ENCODE results near the gene GSTO1. TPM values are rescaled to one million over a fixed set of nuclear protein-coding genes. Genes with fewer than 3 reads are reported as not detected.

Gene GSTO1
- total RNA-seq, 1 donor from 2014 or later: 131 TPM

- TF ChIP-seq CTCF (IDR thresholded peaks at IDR 0.05; ENCODE audit: insufficient read depth, low read depth, low read length) (no peak), EZH2 (IDR thresholded peaks at IDR 0.05; ENCODE audit: insufficient read depth, low read length) (no peak)
- peaks cover 22% of the 10 kb centered on the region for H3K4me1 Mint-ChIP-seq (ENCODE audit: low read depth, unreplicated experiment)
- FAIRE-seq (no peak), DNase-seq (ENCODE audit: low read depth) (no peak)
- peaks cover 11% of the 10 kb centered on the region for H3K79me2 ChIP-seq (ENCODE audit: insufficient read depth, low read length)
- peaks cover 10% of the 10 kb centered on the region for H3K36me3 ChIP-seq (ENCODE audit: insufficient read depth, low read length)
- no peak overlapping the region for H3K4me3 ChIP-seq (ENCODE audit: insufficient read depth, low read depth, low read length)
- no peak overlapping the region for H3K27ac ChIP-seq (ENCODE audit: low read depth, low read length)
- peaks cover 13% of the 10 kb centered on the region for H3K9me3 Mint-ChIP-seq (ENCODE audit: unreplicated experiment)
- no peak overlapping the region for H3K27ac Mint-ChIP-seq (ENCODE audit: unreplicated experiment)
- no peaks in the 10 kb centered on the region for H3K27me3 ChIP-seq (ENCODE audit: insufficient read depth, low read length)
- H3K27me3 Mint-ChIP-seq (ENCODE audit: low read depth, unreplicated experiment): no peaks in the 10 kb centered on the region
- peaks cover 4% of the 10 kb centered on the region for H4K20me1 ChIP-seq (ENCODE audit: insufficient read depth, low read length)
- no peak overlapping the region for H2AFZ ChIP-seq (ENCODE audit: low read depth, low read length)
- peaks cover 5% of the 10 kb centered on the region for H3K36me3 Mint-ChIP-seq (ENCODE audit: low read depth, unreplicated experiment)
- H3K9ac ChIP-seq (ENCODE audit: low read length): no peak overlapping the region
- no peaks in the 10 kb centered on the region for H3K9me3 ChIP-seq (ENCODE audit: insufficient read depth, low read depth, low read length)
- H3K4me1 ChIP-seq (ENCODE audit: insufficient read depth, low read length): peaks cover 33% of the 10 kb centered on the region
- no peak overlapping the region for H3K4me3 Mint-ChIP-seq (ENCODE audit: unreplicated experiment)
- no peak overlapping the region for H3K4me2 ChIP-seq (ENCODE audit: low read length)
Measured at GRCh38 chr10:104304927-104305326, 50.2 kb downstream of the GSTO1 start.

- TF ChIP-seq CTCF (IDR thresholded peaks at IDR 0.05; ENCODE audit: insufficient read depth, low read depth, low read length) (no peak), EZH2 (IDR thresholded peaks at IDR 0.05; ENCODE audit: insufficient read depth, low read length) (no peak)
- H3K27ac ChIP-seq (ENCODE audit: low read depth, low read length): no peak overlapping the region
Measured at GRCh38 chr10:104306897-104307296, 52.2 kb downstream of the GSTO1 start.

GRCh38 chr10:104307576-104308438 is 53.1 kb downstream of the GSTO1 start:
- Histone ChIP-seq H2AFZ (ENCODE audit: low read depth, low read length) (no peak overlapping the region), H3K4me1 (ENCODE audit: insufficient read depth, low read length) (peaks cover 24% of the 10 kb centered on the region), H3K9ac (ENCODE audit: low read length) (no peak overlapping the region), H3K79me2 (ENCODE audit: insufficient read depth, low read length) (peaks cover 39% of the 10 kb centered on the region), H3K4me2 (ENCODE audit: low read length) (no peak overlapping the region), H3K36me3 (ENCODE audit: insufficient read depth, low read length) (peaks cover 19% of the 10 kb centered on the region), H3K4me3 (ENCODE audit: insufficient read depth, low read depth, low read length) (no peak overlapping the region), H4K20me1 (ENCODE audit: insufficient read depth, low read length) (peaks cover 33% of the 10 kb centered on the region), H3K9me3 (ENCODE audit: insufficient read depth, low read depth, low read length) (no peaks in the 10 kb centered on the region), H3K27me3 (ENCODE audit: insufficient read depth, low read length) (no peaks in the 10 kb centered on the region), H3K27ac (ENCODE audit: low read depth, low read length) (no peak overlapping the region)
- Mint-ChIP-seq H3K9me3 (ENCODE audit: unreplicated experiment) (peaks cover 7% of the 10 kb centered on the region), H3K27ac (ENCODE audit: unreplicated experiment) (no peak overlapping the region), H3K27me3 (ENCODE audit: low read depth, unreplicated experiment) (no peaks in the 10 kb centered on the region), H3K4me3 (ENCODE audit: unreplicated experiment) (no peak overlapping the region), H3K36me3 (ENCODE audit: low read depth, unreplicated experiment) (peaks cover 14% of the 10 kb centered on the region), H3K4me1 (ENCODE audit: low read depth, unreplicated experiment) (peaks cover 12% of the 10 kb centered on the region)
- TF ChIP-seq CTCF (IDR thresholded peaks at IDR 0.05; ENCODE audit: insufficient read depth, low read depth, low read length): no peak
- no peak for TF ChIP-seq EZH2 (IDR thresholded peaks at IDR 0.05; ENCODE audit: insufficient read depth, low read length)
- DNase-seq (ENCODE audit: low read depth) (peak; percentile 41), FAIRE-seq (no peak)

More at GRCh38 chr10:104306897-104307296, 52.2 kb downstream of the GSTO1 start:
- DNase-seq (ENCODE audit: low read depth) (no peak), FAIRE-seq (no peak)
- H3K27me3 ChIP-seq (ENCODE audit: insufficient read depth, low read length): no peaks in the 10 kb centered on the region
- no peak overlapping the region for H2AFZ ChIP-seq (ENCODE audit: low read depth, low read length)
- peaks cover 13% of the 10 kb centered on the region for H3K36me3 ChIP-seq (ENCODE audit: insufficient read depth, low read length)
- no peak overlapping the region for H3K4me3 Mint-ChIP-seq (ENCODE audit: unreplicated experiment)
- peaks cover 9% of the 10 kb centered on the region for H3K9me3 Mint-ChIP-seq (ENCODE audit: unreplicated experiment)
- H3K27me3 Mint-ChIP-seq (ENCODE audit: low read depth, unreplicated experiment): no peaks in the 10 kb centered on the region
- no peak overlapping the region for H3K4me2 ChIP-seq (ENCODE audit: low read length)
- H3K27ac Mint-ChIP-seq (ENCODE audit: unreplicated experiment): peak overlapping the region; percentile 59
- peaks cover 24% of the 10 kb centered on the region for H3K4me1 ChIP-seq (ENCODE audit: insufficient read depth, low read length)
- H3K79me2 ChIP-seq (ENCODE audit: insufficient read depth, low read length): peaks cover 29% of the 10 kb centered on the region
- H4K20me1 ChIP-seq (ENCODE audit: insufficient read depth, low read length): peaks cover 24% of the 10 kb centered on the region
- H3K9ac ChIP-seq (ENCODE audit: low read length): no peak overlapping the region
- peaks cover 12% of the 10 kb centered on the region for H3K4me1 Mint-ChIP-seq (ENCODE audit: low read depth, unreplicated experiment)
- H3K4me3 ChIP-seq (ENCODE audit: insufficient read depth, low read depth, low read length): no peak overlapping the region
- peaks cover 14% of the 10 kb centered on the region for H3K36me3 Mint-ChIP-seq (ENCODE audit: low read depth, unreplicated experiment)
- H3K9me3 ChIP-seq (ENCODE audit: insufficient read depth, low read depth, low read length): no peaks in the 10 kb centered on the region

Measured in astrocyte (in vitro differentiated cells and primary cell).